Fibroblast of villous mesenchyme (primary cell): Measurements from ENCODE around the gene HOTAIR. TPM values are rescaled to one million over a fixed set of nuclear protein-coding genes. Genes with fewer than 3 reads are reported as not detected.

Source experiments
- DNase-seq: peaks from one replicate; pipeline ENCODE4 v3.0.0-alpha.2; 2010; ENCODE audit warnings: low read depth
- H3K4me3 ChIP-seq: 2 replicates; pipeline ENCODE4 v1.5.1; 2011; ENCODE audit warnings: low read depth, mild to moderate bottlenecking, low read length
- total RNA-seq: library from RNA; depleted of rRNA; stranded (reverse); fragments of >200 nt; gene quantifications from 2 replicates; pipeline ENCODE4 v1.2.3, GENCODE V29; 2012
- TF ChIP-seq, protein P1 (sequence below): IDR thresholded peaks from 2 replicates; pipeline ENCODE4 v1.5.1; 2012; ENCODE audit warnings: low read depth, mild to moderate bottlenecking, low read length; ENCODE audit not compliant: insufficient read depth

The HOTAIR gene
- total RNA-seq, 1 donor: 0.86 TPM

GRCh38 chr12:53994264-53995001 is 19.7 kb upstream of the HOTAIR start:
- TF ChIP-seq, protein P1, sequence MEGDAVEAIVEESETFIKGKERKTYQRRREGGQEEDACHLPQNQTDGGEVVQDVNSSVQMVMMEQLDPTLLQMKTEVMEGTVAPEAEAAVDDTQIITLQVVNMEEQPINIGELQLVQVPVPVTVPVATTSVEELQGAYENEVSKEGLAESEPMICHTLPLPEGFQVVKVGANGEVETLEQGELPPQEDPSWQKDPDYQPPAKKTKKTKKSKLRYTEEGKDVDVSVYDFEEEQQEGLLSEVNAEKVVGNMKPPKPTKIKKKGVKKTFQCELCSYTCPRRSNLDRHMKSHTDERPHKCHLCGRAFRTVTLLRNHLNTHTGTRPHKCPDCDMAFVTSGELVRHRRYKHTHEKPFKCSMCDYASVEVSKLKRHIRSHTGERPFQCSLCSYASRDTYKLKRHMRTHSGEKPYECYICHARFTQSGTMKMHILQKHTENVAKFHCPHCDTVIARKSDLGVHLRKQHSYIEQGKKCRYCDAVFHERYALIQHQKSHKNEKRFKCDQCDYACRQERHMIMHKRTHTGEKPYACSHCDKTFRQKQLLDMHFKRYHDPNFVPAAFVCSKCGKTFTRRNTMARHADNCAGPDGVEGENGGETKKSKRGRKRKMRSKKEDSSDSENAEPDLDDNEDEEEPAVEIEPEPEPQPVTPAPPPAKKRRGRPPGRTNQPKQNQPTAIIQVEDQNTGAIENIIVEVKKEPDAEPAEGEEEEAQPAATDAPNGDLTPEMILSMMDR: no peak
- peak; percentile 54 for DNase-seq
- H3K4me3 ChIP-seq: peak overlapping the region; percentile 60

- DNase-seq: no peak
- peak overlapping the region; percentile 60 for H3K4me3 ChIP-seq
- TF ChIP-seq, protein P1: no peak
Measured at GRCh38 chr12:53994009-53994263, 19.2 kb upstream of the HOTAIR start.

- H3K4me3 ChIP-seq: no peak overlapping the region
- TF ChIP-seq, protein P1: no peak
- DNase-seq: no peak
Measured at GRCh38 chr12:53993162-53994008, 18.6 kb upstream of the HOTAIR start.

DNA sequence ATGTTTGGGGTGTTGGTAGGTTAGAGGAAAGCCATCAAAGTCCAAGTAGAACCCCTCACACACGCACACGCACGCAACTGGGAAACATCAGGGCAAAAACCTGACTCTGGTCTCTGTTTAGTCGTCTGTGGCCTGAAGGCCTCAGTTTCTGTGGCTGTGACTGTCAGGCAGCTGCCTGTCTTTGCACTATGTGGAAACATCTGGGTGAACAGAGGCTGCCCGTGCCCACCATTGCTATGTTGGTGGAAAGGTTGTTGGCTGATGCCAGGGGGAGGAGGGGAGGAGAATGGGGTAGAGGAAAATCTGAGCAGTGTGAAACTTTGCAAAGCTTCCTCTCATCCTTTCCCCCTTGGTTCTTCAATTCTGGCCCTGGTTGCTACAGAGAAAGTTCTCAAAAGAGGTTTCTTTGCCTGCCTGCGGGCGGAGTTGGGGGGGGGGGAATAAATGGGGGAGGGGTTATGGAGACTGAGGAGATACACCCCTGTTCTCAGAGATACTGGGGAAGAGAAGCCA is 17.7 kb upstream of the HOTAIR start:
- no peak for DNase-seq
- TF ChIP-seq, protein P1: no peak
- no peak overlapping the region for H3K4me3 ChIP-seq

GRCh38 chr12:53991077-53991460 is 16.3 kb upstream of the HOTAIR start:
- H3K4me3 ChIP-seq: no peak overlapping the region
- TF ChIP-seq, protein P1: no peak
- DNase-seq: no peak

GRCh38 chr12:53990311-53991076 is 15.7 kb upstream of the HOTAIR start:
- TF ChIP-seq, protein P1: no peak
- no peak overlapping the region for H3K4me3 ChIP-seq
- DNase-seq: no peak
